Activated gamma-delta T cell (primary cell): ENCODE data around the gene ST6GAL1.
"Not testable (repeated sequence)": the region's sequence is repeated elsewhere in the genome, so short reads cannot be mapped to it uniquely, and the experiment has no call there.

Source experiments
- DNase-seq: peaks from one replicate; lab custom pipeline; 2025; lab: John Stamatoyannopoulos, UW

The ST6GAL1 gene

GRCh38 chr3:186940967-186941366 lies 10.6 kb downstream of the ST6GAL1 start:
- DNase-seq, result no peak

- DNase-seq, result no peak
These were observed 11.8 kb downstream of the ST6GAL1 start for GRCh38 chr3:186942168-186942567.

- no peak for DNase-seq
These were observed 15.0 kb downstream of the ST6GAL1 start for GRCh38 chr3:186945255-186945823.

- no peak for DNase-seq
These were observed 16.5 kb downstream of the ST6GAL1 start for GRCh38 chr3:186946756-186947375.

DNA sequence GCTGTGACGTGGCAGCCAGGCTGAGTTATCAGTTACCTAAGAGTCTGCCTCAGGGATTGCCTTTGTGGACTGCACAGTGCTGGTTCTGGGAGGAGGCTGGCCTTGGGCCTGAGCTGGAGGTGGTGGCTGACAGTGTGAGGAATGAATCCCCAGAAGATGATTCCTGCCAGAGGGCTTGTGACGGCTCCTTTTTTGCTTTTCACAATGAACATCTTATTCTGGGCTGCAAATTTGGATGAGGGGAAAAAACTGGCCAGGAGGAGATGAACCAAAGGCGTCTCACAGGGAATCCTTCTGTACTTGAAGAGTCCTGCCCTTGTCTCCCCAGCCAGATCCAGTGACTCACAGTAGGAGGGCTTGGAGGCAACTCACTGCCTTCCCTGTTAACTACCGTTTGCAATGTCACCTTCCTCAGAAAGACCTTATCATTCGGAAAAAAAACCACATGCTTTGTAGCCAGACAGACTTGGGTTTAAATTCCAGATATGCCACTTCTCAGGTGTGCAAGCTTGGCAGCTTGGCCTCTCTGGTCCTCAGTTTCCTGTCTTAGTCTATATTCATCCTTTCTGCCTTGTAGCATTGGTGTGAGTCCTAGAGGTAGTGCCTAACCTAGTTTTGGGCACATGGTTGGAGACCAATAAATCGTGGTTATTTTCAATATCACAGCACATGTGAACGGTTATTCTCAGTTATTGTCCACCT lies 19.1 kb downstream of the ST6GAL1 start:
- no peak for DNase-seq

DNA sequence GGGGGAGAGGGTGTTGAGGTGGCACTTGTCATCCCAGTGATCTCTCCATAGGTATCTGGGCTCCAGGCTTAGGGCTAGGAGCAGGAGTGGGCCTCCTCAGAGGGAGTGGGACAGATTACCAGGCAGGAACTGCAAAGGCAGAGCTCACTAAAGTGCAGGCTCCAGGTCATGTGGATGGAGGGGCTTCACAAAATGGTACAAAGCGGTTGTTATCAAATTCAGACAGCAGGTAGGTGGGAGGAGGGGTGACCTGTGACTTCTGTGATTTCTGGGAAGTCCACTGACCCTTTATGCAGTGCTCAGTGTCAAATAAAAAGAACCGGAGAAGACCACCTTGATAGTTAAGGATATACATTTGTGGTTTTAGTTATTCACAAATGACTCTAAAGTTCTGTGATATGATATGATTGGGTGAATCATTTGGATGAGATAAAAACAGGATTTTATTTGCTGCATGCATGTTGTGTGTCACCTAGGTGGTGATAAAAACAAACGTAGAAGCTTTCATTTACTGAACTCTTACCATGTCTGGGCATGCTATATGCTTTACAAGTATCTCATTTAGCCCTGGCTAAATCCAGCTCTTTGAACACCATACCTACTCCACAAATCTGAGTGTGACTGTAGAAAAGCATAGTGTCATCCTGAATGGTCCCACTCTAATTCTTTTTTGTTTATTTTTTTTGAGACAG lies 20.2 kb downstream of the ST6GAL1 start:
- no peak for DNase-seq

GRCh38 chr3:186951640-186952552 lies 21.6 kb downstream of the ST6GAL1 start:
- DNase-seq, result no peak

- no peak for DNase-seq
These were observed 22.7 kb downstream of the ST6GAL1 start for GRCh38 chr3:186953011-186953487.

DNA sequence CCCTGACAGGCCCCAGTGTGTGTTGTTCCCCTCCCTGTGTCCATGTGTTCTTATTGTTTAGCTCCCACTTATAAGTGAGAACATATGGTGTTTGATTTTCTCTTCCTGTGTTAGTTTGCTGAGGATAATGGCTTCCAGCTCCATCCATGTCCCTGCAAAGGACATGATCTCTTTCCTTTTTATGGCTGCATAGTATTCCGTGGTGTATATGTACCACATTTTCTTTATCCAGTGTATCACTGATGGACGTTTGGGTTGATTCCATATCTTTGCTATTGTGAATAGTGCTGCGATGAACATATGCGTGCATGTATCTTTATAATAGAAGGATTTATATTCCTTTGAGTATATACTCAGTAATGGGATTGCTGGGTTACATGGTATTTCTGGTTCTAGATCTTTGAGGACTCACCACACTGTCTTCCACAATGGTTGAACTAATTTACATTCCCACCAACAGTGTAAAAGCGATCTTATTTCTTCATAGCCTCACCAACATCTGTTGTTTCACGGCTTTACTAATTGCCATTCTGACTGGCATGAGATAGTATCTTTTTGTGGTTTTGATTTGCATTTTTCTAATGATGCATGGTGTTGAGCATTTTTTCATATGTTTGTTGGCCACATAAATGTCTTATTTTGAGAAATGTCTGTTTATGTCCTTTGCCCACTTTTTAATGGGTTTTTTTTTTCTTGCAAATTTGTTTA lies 23.8 kb downstream of the ST6GAL1 start:
- not testable (repeated sequence) for DNase-seq

GRCh38 chr3:186955898-186956696 lies 25.8 kb downstream of the ST6GAL1 start:
- no peak for DNase-seq

GRCh38 chr3:186959029-186959624 lies 28.8 kb downstream of the ST6GAL1 start:
- no peak for DNase-seq

- DNase-seq, result no peak
These were observed 30.0 kb downstream of the ST6GAL1 start for GRCh38 chr3:186960347-186960746.

DNA sequence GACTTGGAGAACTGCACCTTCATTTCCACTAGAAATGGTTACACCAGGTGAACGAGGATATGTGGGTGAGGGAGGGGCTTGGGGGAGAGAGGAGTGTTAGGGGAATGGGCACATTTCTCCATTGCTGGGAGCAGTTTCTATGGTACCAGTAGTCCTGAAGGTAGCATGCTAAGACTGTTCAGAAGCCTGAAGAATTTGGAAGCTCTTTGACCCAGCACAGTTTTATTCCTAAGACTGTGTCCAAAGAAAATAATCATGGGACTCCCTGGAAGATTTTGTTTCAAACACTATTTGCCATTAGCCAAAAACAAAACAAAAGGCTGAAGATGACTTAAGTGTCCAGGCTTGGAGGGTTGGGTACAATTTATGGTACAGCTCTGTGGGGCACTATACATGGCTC lies 32.1 kb downstream of the ST6GAL1 start:
- DNase-seq, result no peak

DNA sequence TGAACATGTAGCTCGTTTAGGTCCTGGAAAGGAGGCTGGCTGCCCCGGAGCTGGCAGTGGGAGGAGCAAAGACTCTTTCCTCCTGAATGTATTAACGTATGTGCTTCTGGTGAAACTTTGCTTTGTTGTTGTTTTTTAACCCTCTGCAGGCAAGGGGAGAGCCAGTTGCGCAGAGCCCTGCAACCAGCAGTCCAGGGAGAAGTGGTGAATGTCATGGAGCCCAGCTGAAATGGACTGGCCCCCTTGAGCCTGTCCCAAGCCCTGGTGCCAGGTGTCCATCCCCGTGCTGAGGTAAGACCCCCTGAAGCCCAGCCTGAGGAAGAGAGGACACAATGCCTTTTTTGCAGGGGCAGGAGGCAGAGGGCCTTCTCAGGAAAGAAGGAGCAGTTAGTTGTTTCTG lies 33.3 kb downstream of the ST6GAL1 start:
- DNase-seq, result no peak

DNA sequence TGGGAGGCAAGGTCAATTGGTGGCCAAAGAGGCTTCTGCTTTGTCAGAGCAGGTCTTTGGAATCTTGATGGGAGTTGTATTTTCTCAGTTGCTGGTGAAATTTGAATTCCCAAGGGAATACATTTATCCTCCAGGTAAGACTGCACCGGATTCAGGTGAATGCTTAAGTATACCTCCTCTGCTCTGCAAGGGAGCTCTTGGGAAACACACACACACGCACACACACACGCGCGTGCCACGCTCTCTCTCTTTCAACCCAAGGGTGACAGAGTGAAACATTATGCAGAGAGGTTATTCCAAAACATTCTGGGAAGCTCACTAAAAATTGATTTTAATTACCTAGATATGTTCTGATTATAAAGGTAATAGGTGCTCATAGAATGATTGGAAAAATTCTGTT lies 33.7 kb downstream of the ST6GAL1 start:
- DNase-seq, result no peak

DNA sequence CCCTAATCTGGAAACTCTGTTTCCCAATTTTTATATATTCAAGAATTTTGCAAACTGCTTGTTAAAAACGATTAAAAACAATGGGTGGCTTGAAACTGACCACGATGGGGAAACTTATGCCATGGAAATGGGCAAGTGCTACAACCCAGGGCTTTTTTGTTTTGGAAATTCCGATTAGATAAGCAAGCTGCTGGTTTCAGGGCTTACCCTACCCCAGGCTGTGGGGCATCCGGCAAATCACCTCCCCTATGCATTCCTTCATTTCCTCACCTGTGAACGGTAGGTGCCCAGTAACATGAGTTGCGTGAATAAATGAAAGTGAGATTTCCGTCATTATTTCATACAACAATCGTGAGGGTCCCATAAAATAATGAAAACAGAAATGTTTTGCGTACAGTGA lies 34.3 kb downstream of the ST6GAL1 start:
- no peak for DNase-seq

DNA sequence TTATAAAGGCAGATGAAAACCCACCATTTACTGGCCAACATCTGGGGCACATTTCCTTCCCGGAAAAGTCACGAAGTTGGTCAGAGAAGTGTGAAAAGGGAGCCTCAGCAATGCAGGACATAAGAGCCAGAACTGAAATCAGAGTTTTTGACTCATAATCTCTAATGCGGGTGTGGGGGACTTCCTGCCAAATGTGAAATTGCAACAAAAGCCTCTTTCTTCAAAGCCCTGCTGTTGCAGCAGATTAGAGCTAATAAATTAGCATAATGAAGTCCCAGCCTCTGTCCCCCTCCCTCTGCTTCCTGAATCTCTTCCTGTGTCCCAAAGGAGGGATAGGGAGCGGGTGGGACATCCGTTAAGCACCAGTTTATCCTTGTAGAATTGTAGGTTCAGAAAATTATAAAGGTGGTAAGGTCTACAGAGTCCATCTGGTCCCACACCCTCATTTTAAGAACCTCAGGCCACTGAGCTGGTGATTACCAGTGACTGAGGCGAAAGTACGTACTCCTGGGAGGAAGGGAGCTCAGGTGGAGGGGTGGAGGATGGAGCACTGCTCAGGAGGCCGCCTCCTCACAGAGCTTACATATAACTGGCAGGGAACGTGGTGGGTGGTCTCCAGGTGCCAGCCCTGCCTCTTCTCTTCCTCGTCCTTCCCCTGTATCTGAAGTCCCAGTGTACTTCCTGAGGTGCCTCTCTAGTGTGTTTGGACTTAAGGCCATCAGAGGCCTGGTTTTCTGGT lies 35.0 kb downstream of the ST6GAL1 start:
- no peak for DNase-seq

DNA sequence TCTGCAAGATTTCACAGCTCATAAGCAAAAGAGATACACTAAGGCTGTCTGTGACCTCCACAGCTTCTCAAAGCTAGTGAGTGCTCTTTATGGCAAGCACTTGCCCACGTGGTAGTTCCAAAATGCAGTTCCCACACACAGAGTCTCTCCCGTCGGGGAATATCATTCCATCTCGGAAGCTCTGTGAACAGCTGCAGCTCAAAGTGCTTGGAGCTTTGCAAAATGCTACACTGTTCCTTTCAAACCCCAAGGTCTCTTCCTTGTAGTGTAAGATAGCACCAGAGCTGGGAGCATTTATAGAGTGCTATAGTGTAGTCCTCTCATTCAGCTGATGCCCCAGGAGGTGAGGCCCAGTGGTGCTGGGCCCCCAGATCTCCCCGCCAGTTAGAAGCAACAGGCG lies 36.1 kb downstream of the ST6GAL1 start:
- no peak for DNase-seq

DNA sequence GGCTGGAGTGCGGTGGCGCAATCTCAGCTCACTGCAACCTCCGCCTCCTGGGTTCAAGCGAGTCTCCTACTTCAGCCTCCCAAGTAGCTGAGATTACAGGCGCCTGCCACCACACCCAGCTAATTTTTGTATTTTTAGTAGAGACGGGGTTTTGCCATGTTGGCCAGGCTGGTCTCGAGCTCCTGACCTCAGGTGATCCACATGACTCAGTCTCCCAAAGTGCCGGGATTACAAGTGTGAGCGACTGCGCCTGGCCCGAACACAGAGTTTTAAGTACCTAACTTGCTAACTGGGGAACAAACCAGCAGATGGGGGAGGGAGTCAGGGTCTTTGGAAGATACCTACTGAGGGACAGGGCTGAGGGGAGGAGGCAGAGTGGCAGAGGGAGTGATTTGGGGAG lies 36.9 kb downstream of the ST6GAL1 start:
- not testable (repeated sequence) for DNase-seq
